CD4-positive, alpha-beta T cell treated with Interleukin-21 for 1 hour (primary cell): ENCODE results near the gene TMEM247.
"Not testable (repeated sequence)": the region's sequence is repeated elsewhere in the genome, so short reads cannot be mapped to it uniquely, and the experiment has no call there.

Source experiments
- DNase-seq: peaks from one replicate; pipeline ENCODE4 v3.0.0-alpha.2; 2020

The TMEM247 gene

GRCh38 chr2:46459694-46460093 is 19.7 kb upstream of the TMEM247 start:
- no peak for DNase-seq

DNA sequence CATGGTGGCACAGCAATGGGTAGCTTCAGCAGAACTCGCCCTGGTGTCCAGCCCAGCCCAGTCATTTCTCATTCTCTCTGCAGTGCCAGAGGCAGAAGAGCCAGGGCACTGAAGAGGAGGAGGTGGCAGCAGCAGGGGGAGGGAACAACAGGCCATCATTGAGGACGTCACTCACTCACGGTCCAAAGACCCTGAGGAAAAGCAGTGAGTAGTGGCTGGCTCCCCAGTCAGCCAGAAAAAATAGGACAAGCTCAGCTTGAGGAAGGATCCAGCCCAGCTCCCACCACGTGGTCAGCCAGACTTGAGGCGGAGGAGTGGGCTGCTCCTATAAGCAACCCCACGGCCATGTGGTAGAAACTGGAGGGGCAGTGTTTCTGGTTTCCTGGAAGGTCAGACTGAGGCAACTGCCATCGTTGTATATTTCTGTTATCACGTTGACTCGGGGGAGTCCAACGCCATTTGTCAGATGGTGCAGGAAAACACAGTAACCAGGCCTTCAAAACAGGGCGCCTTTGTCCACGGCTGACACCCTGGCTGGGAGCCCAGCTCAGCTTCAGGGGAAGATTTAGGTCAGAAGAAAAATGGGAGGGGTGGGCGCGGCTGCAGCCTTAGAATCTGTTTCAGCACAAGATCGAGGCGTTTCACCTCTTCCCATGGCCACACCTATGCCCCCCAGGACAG is 19.0 kb upstream of the TMEM247 start:
- DNase-seq = no peak

DNA sequence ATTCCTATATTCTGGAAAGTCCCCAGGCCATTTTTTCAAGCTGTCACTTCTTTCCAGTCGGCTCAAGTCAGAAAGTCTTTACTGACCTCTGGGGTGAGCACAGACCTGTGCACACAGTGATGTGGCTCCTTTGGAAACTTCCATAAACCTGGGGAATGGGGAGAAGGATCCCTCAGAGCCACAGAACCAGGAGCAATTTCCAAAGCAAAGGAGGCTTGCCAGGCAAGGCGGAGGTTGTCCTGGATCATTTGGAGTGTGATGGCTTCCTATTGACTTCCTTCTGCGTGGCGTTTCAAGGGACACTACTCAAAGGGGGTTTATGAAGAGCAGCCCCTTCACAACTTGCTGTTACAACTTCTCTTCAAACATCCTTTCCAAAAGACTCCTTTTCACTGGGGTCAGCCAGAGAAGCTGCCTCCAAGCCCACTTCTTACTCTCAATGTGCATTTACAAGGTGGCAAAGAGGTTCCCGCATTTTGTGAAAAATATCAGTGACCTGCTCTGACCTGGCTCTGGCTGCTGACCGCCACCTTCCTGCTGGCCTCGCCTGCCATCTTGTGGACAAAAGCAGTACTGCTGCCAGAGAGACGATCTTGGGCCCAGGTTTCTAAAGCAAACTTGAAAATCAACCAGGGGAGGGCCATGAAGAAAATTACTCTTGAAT is 18.2 kb upstream of the TMEM247 start:
- DNase-seq = peak; percentile 74

DNA sequence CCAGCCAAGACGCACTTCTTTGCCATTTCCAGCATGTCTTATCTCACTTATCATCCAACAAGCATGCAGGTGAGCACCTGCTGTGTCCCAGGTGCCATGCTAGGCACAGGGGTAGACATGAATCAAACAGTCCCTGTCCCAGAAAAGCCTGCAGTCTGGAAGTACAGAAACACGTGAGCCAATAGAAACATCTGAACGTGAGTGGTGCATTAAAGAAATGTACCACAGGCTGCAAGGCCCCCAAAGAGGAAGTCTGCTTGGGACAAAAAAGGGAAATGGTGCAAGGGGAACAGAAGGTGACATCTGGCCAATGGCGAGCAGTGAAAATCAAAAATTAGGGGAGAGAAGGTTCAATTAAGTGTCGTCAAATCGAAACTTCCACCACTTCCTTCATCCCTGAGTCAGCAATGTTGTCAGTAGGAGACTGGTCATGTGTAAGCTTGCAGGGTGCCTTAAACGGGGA is 17.6 kb upstream of the TMEM247 start:
- DNase-seq = peak; percentile 29

DNA sequence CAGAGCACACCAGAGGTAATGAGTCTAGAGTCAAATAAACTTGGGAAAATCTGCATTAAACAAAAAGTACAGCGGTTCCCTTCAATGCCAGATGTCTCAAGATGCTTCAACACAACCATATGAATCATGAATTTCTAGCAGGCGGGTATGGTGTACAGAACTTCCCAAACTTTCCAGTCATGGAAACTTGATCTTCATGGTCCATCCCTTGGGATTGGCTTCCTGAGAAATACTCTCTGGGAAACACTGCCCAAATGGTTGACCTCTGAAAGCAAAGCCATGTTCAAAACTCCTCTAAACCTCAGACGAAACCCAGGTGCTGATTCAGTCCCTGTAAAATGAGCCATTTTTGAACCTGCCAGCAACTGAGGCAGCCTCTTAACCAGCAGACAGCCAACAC is 16.4 kb upstream of the TMEM247 start:
- DNase-seq = no peak

DNA sequence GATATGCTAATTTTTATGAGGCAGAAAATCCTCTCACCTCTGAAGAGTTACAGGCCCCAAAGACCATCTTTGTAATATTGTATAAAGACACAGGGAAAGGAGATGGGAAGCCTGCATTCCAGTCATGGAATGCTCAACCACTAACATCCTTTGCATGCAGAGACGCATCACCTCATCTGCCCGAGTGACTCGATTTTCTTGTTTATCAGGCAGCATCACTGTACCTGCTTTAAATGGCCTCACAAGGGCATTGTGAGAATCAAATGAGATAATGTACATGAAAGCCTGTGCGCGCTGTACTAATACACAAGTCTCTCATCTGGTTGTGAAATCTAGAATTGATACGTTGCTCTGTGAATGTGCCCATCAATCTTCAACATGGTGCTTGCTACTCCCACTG is 10.2 kb upstream of the TMEM247 start:
- DNase-seq = no peak

GRCh38 chr2:46469700-46470099 is 9.7 kb upstream of the TMEM247 start:
- DNase-seq = no peak

DNA sequence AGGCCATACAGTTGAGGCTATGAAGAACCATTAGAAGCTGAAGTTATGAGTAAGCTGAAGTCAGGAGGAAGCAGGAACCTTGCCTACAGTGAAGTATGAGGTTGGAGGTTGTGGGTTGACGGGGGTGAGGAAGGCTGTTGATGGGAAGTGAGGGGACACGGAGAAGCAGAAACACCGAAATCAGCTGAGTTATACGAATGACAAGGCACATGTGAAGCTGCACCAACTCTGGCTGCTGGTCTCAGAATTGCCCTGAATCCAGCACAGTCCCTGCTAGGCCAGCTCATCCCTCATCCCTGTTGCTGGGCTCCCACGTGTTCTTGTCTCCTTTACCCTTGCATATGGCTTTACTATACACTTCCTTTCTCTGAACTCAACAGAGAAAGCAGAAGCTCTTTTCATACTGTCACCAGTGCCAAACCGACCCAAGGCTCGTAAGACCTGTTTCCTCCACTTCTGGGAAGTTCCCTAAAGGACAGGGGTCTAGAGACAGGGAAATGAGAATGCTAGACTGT is 9.2 kb upstream of the TMEM247 start:
- DNase-seq = peak; percentile 7

GRCh38 chr2:46471019-46471583 is 8.3 kb upstream of the TMEM247 start:
- DNase-seq = no peak

GRCh38 chr2:46471697-46472096 is 7.7 kb upstream of the TMEM247 start:
- no peak for DNase-seq

GRCh38 chr2:46472165-46472564 is 7.2 kb upstream of the TMEM247 start:
- not testable (repeated sequence) for DNase-seq

GRCh38 chr2:46477462-46477861 is 1.9 kb upstream of the TMEM247 start:
- peak; percentile 35 for DNase-seq

GRCh38 chr2:46477925-46478324 is 1.4 kb upstream of the TMEM247 start:
- no peak for DNase-seq

- DNase-seq = no peak
Observed at GRCh38 chr2:46480562-46480961, 1.2 kb downstream of the TMEM247 start.

GRCh38 chr2:46481198-46482193 is 2.1 kb downstream of the TMEM247 start:
- DNase-seq = no peak

GRCh38 chr2:46482490-46482889 is 3.1 kb downstream of the TMEM247 start:
- DNase-seq = no peak

- no peak for DNase-seq
Observed at GRCh38 chr2:46485002-46485401, 5.6 kb downstream of the TMEM247 start.

- DNase-seq = no peak
Observed at GRCh38 chr2:46486436-46486835, 7.1 kb downstream of the TMEM247 start.

- DNase-seq = no peak
Observed at GRCh38 chr2:46487667-46488335, 8.4 kb downstream of the TMEM247 start.

DNA sequence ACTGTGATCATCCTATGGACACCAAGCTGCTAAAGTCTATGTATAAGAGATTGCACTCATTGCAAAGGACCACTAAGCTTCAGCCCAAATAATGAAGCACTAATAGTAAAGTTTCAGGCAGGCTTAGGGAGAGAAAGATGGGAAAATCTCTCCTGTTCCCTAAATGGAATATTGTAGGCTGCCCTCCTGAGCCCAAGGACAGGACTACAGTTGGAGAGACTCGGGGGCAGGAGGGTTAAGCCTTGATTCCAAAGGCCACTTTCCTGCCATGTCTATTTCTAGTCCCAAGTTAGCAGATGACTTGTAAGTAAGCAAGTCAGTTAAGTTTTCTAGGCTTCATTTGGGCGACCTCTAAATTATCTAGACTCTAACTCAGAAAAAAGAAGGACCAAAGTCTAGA is 9.0 kb downstream of the TMEM247 start:
- DNase-seq = no peak

- DNase-seq = no peak
Observed at GRCh38 chr2:46489423-46490174, 10.2 kb downstream of the TMEM247 start.
